Sigmoid colon (tissue), 7 donors: ENCODE measurements around the gene DDX27. TPM values are rescaled to one million over a fixed set of nuclear protein-coding genes. Genes with fewer than 3 reads are reported as not detected.
A peak's percentile ranks its signal among the peaks of the same experiment; 100 is the strongest.

Source experiments
- DNase-seq: peaks from one replicate; pipeline ENCODE4 v3.0.0-alpha.2; 2019
- H3K27ac ChIP-seq, 4 donors: fragments of 200-600 bp; sonication (generic); one replicate each; pipeline ENCODE4 v1.5.1; 2016 to 2019; ENCODE audit warnings: mild to moderate bottlenecking in 1 of 4
- H3K27me3 ChIP-seq, 3 donors: fragments of 200-600 bp; sonication (generic); one replicate each; pipeline ENCODE4 v1.5.1; 2019; ENCODE audit warnings: mild to moderate bottlenecking in 1 of 3
- H3K36me3 ChIP-seq, 4 donors: fragments of 200-600 bp; sonication (generic); one replicate each; pipeline ENCODE4 v1.5.1; 2016 to 2019
- H3K4me1 ChIP-seq, 4 donors: fragments of 200-600 bp; sonication (generic); one replicate each; pipeline ENCODE4 v1.5.1; 2017 to 2019
- H3K4me3 ChIP-seq, 4 donors: fragments of 200-600 bp; sonication (generic); one replicate each; pipeline ENCODE4 v1.5.1; 2017 to 2019; ENCODE audit warnings: mild to moderate bottlenecking in 2 of 4, moderate library complexity in 1 of 4
- H3K9me3 ChIP-seq, 4 donors: fragments of 200-600 bp in 3 of 4; sonication (generic) in 3 of 4; one replicate each; pipeline versions ENCODE4 v1.5.1 to v1.6.1; 2013 to 2019
- CTCF ChIP-seq, 4 experiments: fragments of 450-650 bp in 3 of 4; fragments of 200-600 bp in 1 of 4; IDR thresholded peaks; one replicate each; pipeline ENCODE4 v1.5.1; 2016 to 2019; ENCODE audit warnings: antibody characterized with exemption in 4 of 4, mild to moderate bottlenecking in 3 of 4, moderate library complexity in 2 of 4
- EP300 ChIP-seq, 4 donors: sonication (generic); formaldehyde crosslinking; IDR thresholded peaks; one replicate each; pipeline ENCODE4 v1.6.1; 2017; ENCODE audit warnings: antibody characterized with exemption in 4 of 4
- POLR2A ChIP-seq, 2 donors: fragments of 450-650 bp; IDR thresholded peaks; one replicate each; pipeline ENCODE4 v1.6.1; 2016; ENCODE audit warnings: antibody characterized with exemption in 2 of 2, mild to moderate bottlenecking in 2 of 2, moderate library complexity in 2 of 2
- POLR2AphosphoS5 ChIP-seq, 4 donors: sonication (generic); formaldehyde crosslinking; IDR thresholded peaks; one replicate each; pipeline ENCODE4 v1.6.1; 2017; ENCODE audit warnings: antibody characterized with exemption in 4 of 4
- WGBS, 2 donors: extraction: QIAGEN DNeasy Blood & Tissue Kit; methylation state at CpG; one replicate each; pipeline ENCODE4 v1.1.7; 2013; 5-methylcytosine and 5-hydroxymethylcytosine counted together
- intact Hi-C: fragments of 100-400 bp; cut with DNase I; formaldehyde crosslinking; loops from one replicate; pipeline ENCODE4 v1.15.1; 2023
- polyA plus RNA-seq, 3 donors: library from polyadenylated mRNA; stranded (reverse); fragments of 200-250 nt; gene quantifications; one replicate each; pipeline ENCODE4 v1.2.3, GENCODE V29; 2013
- total RNA-seq, 4 donors: library from RNA; depleted of rRNA; stranded (reverse); fragments of >200 nt; gene quantifications; one replicate each; pipeline ENCODE4 v1.1.0, GENCODE V29; 2016
- donor health status: healthy with polysubstance abuse.
- donor health status: Bipolar disorder and iron deficiency.
- donor health status: healthy.

The DDX27 gene
- total and polyA plus RNA-seq, 7 donors: 16.8 to 40.4 (median 27.5) TPM

- WGBS, 2 donors: 96 to 97% methylated on average over 6 of the region's 6 CpGs
- intact Hi-C loops: no loop called here
- Histone ChIP-seq H3K9me3 (no peaks in the 10 kb centered on the region), H3K36me3 (peaks cover 47 to 96% (median 85%) of the 10 kb centered on the region in 4 donors), H3K27me3 (no peaks in the 10 kb centered on the region), H3K4me3 (no peak overlapping the region), H3K4me1 (no peaks in the 10 kb centered on the region), H3K27ac (no peak overlapping the region)
- TF ChIP-seq POLR2A (IDR thresholded peaks at IDR 0.05): no peak
- TF ChIP-seq EP300 (IDR thresholded peaks at IDR 0.05): no peak
- TF ChIP-seq CTCF (IDR thresholded peaks at IDR 0.05): no peak
- TF ChIP-seq POLR2AphosphoS5 (IDR thresholded peaks at IDR 0.05): no peak
- DNase-seq: no peak
These were observed 15.6 kb downstream of the DDX27 start for GRCh38 chr20:49234831-49235230.

GRCh38 chr20:49236301-49236700 is 17.1 kb downstream of the DDX27 start:
- WGBS, 2 donors: 86 to 92% methylated on average over 9 of the region's 9 CpGs
- H3K27me3 ChIP-seq: no peaks in the 10 kb centered on the region
- intact Hi-C loops: no loop called here
- no peak for TF ChIP-seq EP300 (IDR thresholded peaks at IDR 0.05)
- TF ChIP-seq POLR2AphosphoS5 (IDR thresholded peaks at IDR 0.05): no peak
- no peak for TF ChIP-seq POLR2A (IDR thresholded peaks at IDR 0.05)
- TF ChIP-seq CTCF (IDR thresholded peaks at IDR 0.05): no peak
- H3K27ac ChIP-seq: no peak overlapping the region
- DNase-seq: no peak
- H3K4me1 ChIP-seq: no peaks in the 10 kb centered on the region
- H3K36me3 ChIP-seq: peaks cover 32 to 96% (median 76%) of the 10 kb centered on the region in 4 donors
- H3K9me3 ChIP-seq: no peaks in the 10 kb centered on the region
- H3K4me3 ChIP-seq: no peak overlapping the region

GRCh38 chr20:49237531-49237930 is 18.3 kb downstream of the DDX27 start:
- peaks cover 31 to 98% (median 76%) of the 10 kb centered on the region in 4 donors for H3K36me3 ChIP-seq
- H3K4me1 ChIP-seq: no peaks in the 10 kb centered on the region
- DNase-seq: no peak
- no peak overlapping the region for H3K4me3 ChIP-seq
- H3K9me3 ChIP-seq: no peaks in the 10 kb centered on the region
- WGBS, 2 donors: 71 to 92% methylated on average over 4 of the region's 4 CpGs
- no peak overlapping the region for H3K27ac ChIP-seq
- intact Hi-C loops: no loop called here
- no peaks in the 10 kb centered on the region for H3K27me3 ChIP-seq
- TF ChIP-seq POLR2A (IDR thresholded peaks at IDR 0.05): no peak
- no peak for TF ChIP-seq EP300 (IDR thresholded peaks at IDR 0.05)
- TF ChIP-seq POLR2AphosphoS5 (IDR thresholded peaks at IDR 0.05): no peak
- TF ChIP-seq CTCF (IDR thresholded peaks at IDR 0.05): no peak

- Histone ChIP-seq H3K36me3 (peaks cover 53 to 100% (median 71%) of the 10 kb centered on the region in 4 donors), H3K4me3 (no peak overlapping the region), H3K27ac (peak overlapping the region; percentile 18 to 69 (median 25)), H3K27me3 (no peaks in the 10 kb centered on the region), H3K9me3 (no peaks in the 10 kb centered on the region), H3K4me1 (peaks cover 0 to 15% (median 10%) of the 10 kb centered on the region in 4 donors)
- no peak for DNase-seq
- WGBS, 2 donors: 38 to 50% methylated on average over 3 of the region's 3 CpGs
- TF ChIP-seq POLR2A (IDR thresholded peaks at IDR 0.05) (no peak), CTCF (IDR thresholded peaks at IDR 0.05) (peak in 3 of 4 experiments; percentile 44 to 61 (median 59))
- intact Hi-C loops: loop anchor here (5.0 kb wide), 1 partner anchor 286 kb away; no protein-coding TSS in a partner anchor
These were observed 26.9 kb downstream of the DDX27 start for GRCh38 chr20:49245921-49246740.
